Type B pancreatic cell (in vitro differentiated cells): ENCODE results near the gene IAH1. TPM values are rescaled to one million over a fixed set of nuclear protein-coding genes. Genes with fewer than 3 reads are reported as not detected.

Experiments
- DNase-seq: peaks from one replicate; pipeline ENCODE4 v3.0.0; 2021; ENCODE audit warnings: mixed read lengths; ENCODE audit not compliant: unreplicated experiment; ENCODE audit errors: extremely low spot score
- H3K27ac Mint-ChIP-seq: 2 replicates; pipeline ENCODE4 v1.8.0; 2021; ENCODE audit warnings: mild to moderate bottlenecking, mixed read lengths
- H3K27me3 Mint-ChIP-seq: 2 replicates; pipeline ENCODE4 v1.8.0; 2021; ENCODE audit warnings: mixed read lengths
- H3K36me3 Mint-ChIP-seq: 2 replicates; pipeline ENCODE4 v1.8.0; 2021; ENCODE audit warnings: mixed read lengths
- H3K4me1 Mint-ChIP-seq: one replicate; pipeline ENCODE4 v1.8.0; 2021; ENCODE audit warnings: mixed read lengths; ENCODE audit not compliant: unreplicated experiment
- H3K4me3 Mint-ChIP-seq: 2 replicates; pipeline ENCODE4 v1.8.0; 2021; ENCODE audit warnings: mild to moderate bottlenecking, mixed read lengths
- H3K9me3 Mint-ChIP-seq: 2 replicates; pipeline ENCODE4 v1.8.0; 2021; ENCODE audit warnings: mixed read lengths
- CTCF ChIP-seq: fragments of 200-600 bp; sonication (generic); conservative IDR thresholded peaks from 2 replicates; pipeline ENCODE4 v1.5.0; 2021; ENCODE audit warnings: antibody characterized with exemption, mild to moderate bottlenecking
- total RNA-seq: library from RNA; stranded (reverse); gene quantifications from 2 replicates; pipeline ENCODE4 v1.2.1, GENCODE V29; 2021; ENCODE audit warnings: low replicate concordance

IAH1 gene
- total RNA-seq, 1 donor from 2014 or later, result 43.9 TPM

GRCh38 chr2:9460441-9461017 lies 13.8 kb upstream of the IAH1 start:
- no peaks in the 10 kb centered on the region for H3K27me3 Mint-ChIP-seq
- DNase-seq, result no peak
- H3K27ac Mint-ChIP-seq, result no peak overlapping the region
- TF ChIP-seq CTCF, result no peak
- H3K4me3 Mint-ChIP-seq, result no peak overlapping the region
- H3K36me3 Mint-ChIP-seq, result peaks cover 14% of the 10 kb centered on the region
- no peaks in the 10 kb centered on the region for H3K4me1 Mint-ChIP-seq
- no peaks in the 10 kb centered on the region for H3K9me3 Mint-ChIP-seq

- no peak overlapping the region for H3K4me3 Mint-ChIP-seq
- H3K27me3 Mint-ChIP-seq, result no peaks in the 10 kb centered on the region
- TF ChIP-seq CTCF, result no peak
- H3K36me3 Mint-ChIP-seq, result peaks cover 17% of the 10 kb centered on the region
- H3K4me1 Mint-ChIP-seq, result no peaks in the 10 kb centered on the region
- no peak for DNase-seq
- H3K27ac Mint-ChIP-seq, result no peak overlapping the region
- H3K9me3 Mint-ChIP-seq, result no peaks in the 10 kb centered on the region
These were observed 13.3 kb upstream of the IAH1 start for GRCh38 chr2:9461079-9461478.

- no peaks in the 10 kb centered on the region for H3K9me3 Mint-ChIP-seq
- DNase-seq, result no peak
- no peaks in the 10 kb centered on the region for H3K4me1 Mint-ChIP-seq
- peaks cover 16% of the 10 kb centered on the region for H3K36me3 Mint-ChIP-seq
- TF ChIP-seq CTCF, result no peak
- no peak overlapping the region for H3K4me3 Mint-ChIP-seq
- no peaks in the 10 kb centered on the region for H3K27me3 Mint-ChIP-seq
- no peak overlapping the region for H3K27ac Mint-ChIP-seq
These were observed 12.0 kb upstream of the IAH1 start for GRCh38 chr2:9462313-9462712.

GRCh38 chr2:9462886-9463697 lies 11.3 kb upstream of the IAH1 start:
- no peaks in the 10 kb centered on the region for H3K9me3 Mint-ChIP-seq
- no peak overlapping the region for H3K27ac Mint-ChIP-seq
- H3K36me3 Mint-ChIP-seq, result peaks cover 16% of the 10 kb centered on the region
- no peak for TF ChIP-seq CTCF
- DNase-seq, result no peak
- no peak overlapping the region for H3K4me3 Mint-ChIP-seq
- no peaks in the 10 kb centered on the region for H3K4me1 Mint-ChIP-seq
- no peaks in the 10 kb centered on the region for H3K27me3 Mint-ChIP-seq

- H3K4me3 Mint-ChIP-seq, result no peak overlapping the region
- H3K27ac Mint-ChIP-seq, result no peak overlapping the region
- DNase-seq, result no peak
- no peaks in the 10 kb centered on the region for H3K4me1 Mint-ChIP-seq
- H3K36me3 Mint-ChIP-seq, result peaks cover 16% of the 10 kb centered on the region
- TF ChIP-seq CTCF, result no peak
- H3K9me3 Mint-ChIP-seq, result no peaks in the 10 kb centered on the region
- H3K27me3 Mint-ChIP-seq, result no peaks in the 10 kb centered on the region
These were observed 10.7 kb upstream of the IAH1 start for GRCh38 chr2:9463698-9464034.
